BE2C (cell line): ENCODE results near the gene LRRC8E. TPM values are rescaled to one million over a fixed set of nuclear protein-coding genes. Genes with fewer than 3 reads are reported as not detected.

ENCODE experiments used
- DNase-seq: peaks from one replicate; pipeline ENCODE4 v3.0.0-alpha.2; 2020
- H3K27me3 ChIP-seq: fragments of 250-450 bp; sonication (Bioruptor Pico); 2 replicates; pipeline ENCODE4 v1.5.1; 2020; ENCODE audit warnings: mild to moderate bottlenecking
- H3K36me3 ChIP-seq: fragments of 250-450 bp; sonication (Bioruptor Pico); 2 replicates; pipeline ENCODE4 v1.5.1; 2020; ENCODE audit warnings: mild to moderate bottlenecking
- H3K4me1 ChIP-seq: fragments of 250-450 bp; sonication (Bioruptor Pico); 2 replicates; pipeline ENCODE4 v1.5.1; 2020
- H3K4me3 ChIP-seq: 2 replicates; pipeline ENCODE4 v1.5.1; 2011; ENCODE audit warnings: low read depth, low read length
- H3K9me3 ChIP-seq: fragments of 250-450 bp; sonication (Bioruptor Pico); 2 replicates; pipeline ENCODE4 v1.5.1; 2020
- polyA plus RNA-seq: library from polyadenylated mRNA; unstranded; fragments of >200 nt; gene quantifications from one replicate; pipeline ENCODE4 v1.2.1, GENCODE V29; 2012; ENCODE audit warnings: low read depth, missing spikeins; ENCODE audit not compliant: insufficient read length, insufficient read depth
- TF ChIP-seq, protein P1 (sequence below): IDR thresholded peaks from 2 replicates; pipeline ENCODE4 v1.5.1; 2012; ENCODE audit warnings: mild to moderate bottlenecking, low read depth, low read length

Gene LRRC8E
- polyA plus RNA-seq, result 0.45 TPM

DNA sequence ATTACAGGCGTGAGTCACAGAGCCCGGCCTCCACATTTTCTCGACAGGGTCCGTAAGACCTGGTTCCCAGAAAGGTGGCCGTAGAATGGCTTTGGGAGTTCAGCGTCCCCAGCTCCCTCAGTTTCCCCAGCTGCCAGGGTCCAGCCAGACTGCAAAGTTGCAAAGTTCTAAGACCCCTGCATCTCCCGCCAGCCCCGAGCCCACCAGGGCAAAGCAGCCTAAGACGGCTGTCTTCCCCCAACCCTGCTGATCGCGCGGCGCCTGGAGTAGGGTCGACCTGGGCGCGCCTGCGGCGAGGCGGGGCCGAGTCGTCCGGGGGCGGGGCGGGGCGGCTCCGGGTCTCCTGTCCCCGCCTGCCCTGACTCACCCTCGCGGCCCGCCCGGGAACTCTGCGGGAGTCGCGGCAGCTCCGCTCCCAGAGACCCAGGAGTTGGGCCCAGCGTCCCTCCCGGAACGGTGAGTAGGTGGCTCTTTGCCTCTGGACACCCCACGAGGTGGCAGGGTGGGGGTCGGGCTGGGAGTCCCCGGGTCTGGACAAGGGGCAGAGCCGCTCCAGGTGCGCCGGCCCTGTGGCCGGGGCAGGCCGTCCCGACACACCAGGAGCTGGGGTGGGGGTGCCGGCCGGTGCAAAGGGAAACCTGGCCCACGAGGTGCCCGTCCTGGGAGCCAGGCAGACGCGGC lies at the start of gene LRRC8E:
LRRC8E (plus strand) TSS at position 366 of the 681 bp plus-strand sequence. CDS start 7,094 bp downstream, outside the sequence.
- Histone ChIP-seq H3K9me3 (no peaks in the 10 kb centered on the region), H3K4me1 (no peaks in the 10 kb centered on the region), H3K4me3 (peak within 1 kb of the TSS; percentile 20; the same call in 1 of the 2 replicates), H3K36me3 (no peaks in the 10 kb centered on the region), H3K27me3 (peaks cover 4% of the 10 kb centered on the region; the same call in 1 of the 2 replicates)
- TF ChIP-seq, protein P1, sequence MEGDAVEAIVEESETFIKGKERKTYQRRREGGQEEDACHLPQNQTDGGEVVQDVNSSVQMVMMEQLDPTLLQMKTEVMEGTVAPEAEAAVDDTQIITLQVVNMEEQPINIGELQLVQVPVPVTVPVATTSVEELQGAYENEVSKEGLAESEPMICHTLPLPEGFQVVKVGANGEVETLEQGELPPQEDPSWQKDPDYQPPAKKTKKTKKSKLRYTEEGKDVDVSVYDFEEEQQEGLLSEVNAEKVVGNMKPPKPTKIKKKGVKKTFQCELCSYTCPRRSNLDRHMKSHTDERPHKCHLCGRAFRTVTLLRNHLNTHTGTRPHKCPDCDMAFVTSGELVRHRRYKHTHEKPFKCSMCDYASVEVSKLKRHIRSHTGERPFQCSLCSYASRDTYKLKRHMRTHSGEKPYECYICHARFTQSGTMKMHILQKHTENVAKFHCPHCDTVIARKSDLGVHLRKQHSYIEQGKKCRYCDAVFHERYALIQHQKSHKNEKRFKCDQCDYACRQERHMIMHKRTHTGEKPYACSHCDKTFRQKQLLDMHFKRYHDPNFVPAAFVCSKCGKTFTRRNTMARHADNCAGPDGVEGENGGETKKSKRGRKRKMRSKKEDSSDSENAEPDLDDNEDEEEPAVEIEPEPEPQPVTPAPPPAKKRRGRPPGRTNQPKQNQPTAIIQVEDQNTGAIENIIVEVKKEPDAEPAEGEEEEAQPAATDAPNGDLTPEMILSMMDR, result no peak
- peak; percentile 78 for DNase-seq

DNA sequence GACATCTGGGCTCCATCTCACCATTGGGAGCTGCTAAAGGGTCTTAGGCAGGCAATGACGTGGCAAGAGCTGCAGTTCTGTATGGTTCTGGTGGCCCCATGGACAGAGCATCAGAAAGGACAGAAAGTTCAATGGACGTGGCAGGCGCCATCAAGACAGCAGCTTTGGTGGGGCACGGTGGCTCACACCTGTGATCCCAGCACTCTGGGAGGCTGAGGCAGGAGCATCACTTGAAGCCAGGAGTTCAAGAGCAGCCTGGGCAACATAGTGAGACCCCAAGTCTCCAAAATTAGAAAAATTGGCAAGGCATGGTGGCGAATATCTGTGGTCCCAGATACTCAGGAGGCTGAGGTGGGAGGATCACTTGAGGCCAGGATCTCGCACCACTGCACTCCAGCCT lies 48.8 kb upstream of the LRRC8E start:
- Histone ChIP-seq H3K27me3 (no peaks in the 10 kb centered on the region), H3K9me3 (peaks cover 5% of the 10 kb centered on the region), H3K36me3 (no peaks in the 10 kb centered on the region), H3K4me3 (no peak overlapping the region), H3K4me1 (no peaks in the 10 kb centered on the region)
- no peak for DNase-seq
- TF ChIP-seq, protein P1, result no peak

DNA sequence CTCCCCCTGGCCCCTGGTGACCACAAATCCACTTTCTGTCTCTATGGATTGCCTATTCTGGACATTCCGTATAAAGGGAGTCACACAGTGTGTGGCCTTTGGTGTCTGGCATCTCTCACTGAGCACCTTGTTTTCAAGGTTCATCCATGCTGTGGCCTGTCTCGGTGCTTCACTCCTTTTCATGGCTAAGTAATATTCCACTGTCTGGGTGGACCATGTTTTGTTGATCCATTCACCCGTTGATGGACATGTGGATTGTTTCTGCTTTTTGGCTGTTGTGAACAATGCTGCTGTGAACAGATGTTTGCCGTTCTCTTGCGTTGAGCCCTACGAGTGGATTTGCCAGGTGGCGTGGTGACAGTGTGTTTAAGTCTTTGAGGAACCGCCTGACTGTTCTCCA lies 47.7 kb upstream of the LRRC8E start:
- no peaks in the 10 kb centered on the region for H3K27me3 ChIP-seq
- peaks cover 5% of the 10 kb centered on the region for H3K9me3 ChIP-seq
- TF ChIP-seq, protein P1, result no peak
- no peak for DNase-seq
- H3K36me3 ChIP-seq, result no peaks in the 10 kb centered on the region
- H3K4me3 ChIP-seq, result no peak overlapping the region
- H3K4me1 ChIP-seq, result no peaks in the 10 kb centered on the region

DNA sequence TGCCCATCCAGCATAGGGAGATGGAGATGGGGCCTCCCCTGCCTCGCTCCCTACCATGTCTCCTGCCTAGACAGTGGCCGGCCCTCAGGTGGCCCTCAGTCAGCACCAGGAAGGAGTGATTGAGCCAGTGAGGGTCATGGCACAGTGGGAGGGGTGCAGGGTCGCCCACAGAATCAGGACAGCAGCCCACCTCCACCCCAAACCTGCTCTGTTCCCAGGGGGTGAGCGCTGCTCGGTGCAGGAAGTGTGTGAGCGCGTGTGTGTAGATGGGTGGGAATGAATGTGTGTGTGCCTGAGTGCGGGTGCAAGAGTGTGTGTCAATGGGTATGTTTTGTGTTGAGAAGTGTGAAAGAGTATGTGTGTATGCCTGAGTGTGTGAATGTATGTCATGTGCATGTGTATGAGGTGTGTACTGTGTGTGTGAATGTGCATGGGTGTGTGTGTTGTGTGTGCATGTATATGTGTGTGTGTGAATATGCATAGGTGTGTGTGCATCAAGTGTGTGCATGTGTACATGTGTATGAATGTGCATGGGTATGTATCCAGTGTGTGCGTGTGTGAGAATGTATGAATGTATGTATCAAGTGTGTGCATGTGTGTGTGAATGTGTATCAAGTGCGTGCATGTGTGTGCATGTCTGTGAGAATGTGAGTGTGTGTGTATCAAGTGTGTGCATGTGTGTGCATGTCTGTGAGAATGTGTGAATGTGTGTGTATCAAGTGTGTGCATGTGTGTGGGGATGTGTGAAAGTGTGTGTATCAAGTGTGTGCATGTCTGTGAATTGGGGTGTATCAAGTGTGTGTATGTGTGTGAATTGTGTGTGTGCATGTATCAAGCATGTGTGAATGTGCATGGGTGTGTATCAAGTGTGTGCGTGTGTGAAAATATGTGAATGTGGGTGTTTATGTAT lies 46.3 kb upstream of the LRRC8E start:
- no peak for DNase-seq

DNA sequence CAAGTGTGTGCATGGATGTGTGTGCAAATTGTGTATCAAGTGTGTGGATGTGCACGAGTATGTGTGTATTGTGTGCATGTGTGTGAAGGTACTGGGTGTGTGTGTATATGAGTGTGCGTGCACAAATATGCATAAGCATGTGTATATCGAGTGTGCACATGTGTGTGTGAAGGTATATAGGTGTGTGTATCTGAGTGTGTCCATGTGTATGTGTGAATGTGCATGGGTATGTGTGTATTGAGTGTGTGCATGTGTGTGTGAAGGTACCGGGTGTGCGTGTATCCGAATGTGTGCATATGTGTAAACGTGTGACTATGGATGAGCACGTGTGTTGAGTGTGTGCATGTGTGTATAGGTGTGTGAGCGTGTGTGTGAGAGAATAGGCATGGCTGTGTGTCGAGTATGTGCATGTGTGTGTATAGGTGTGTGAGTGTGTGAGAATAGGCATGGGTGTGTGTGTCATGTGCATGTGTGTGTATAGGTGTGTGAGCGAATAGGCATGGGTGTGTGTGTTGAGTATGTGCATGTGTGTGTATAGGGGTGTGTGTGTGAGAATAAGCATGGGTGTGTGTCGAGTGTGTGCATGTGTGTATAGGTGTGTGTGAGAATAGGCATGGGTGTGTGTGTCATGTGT lies 45.5 kb upstream of the LRRC8E start:
- peaks cover 5% of the 10 kb centered on the region for H3K9me3 ChIP-seq
- H3K4me1 ChIP-seq, result no peaks in the 10 kb centered on the region
- H3K27me3 ChIP-seq, result no peaks in the 10 kb centered on the region
- no peak overlapping the region for H3K4me3 ChIP-seq
- TF ChIP-seq, protein P1, result no peak
- no peaks in the 10 kb centered on the region for H3K36me3 ChIP-seq
- no peak for DNase-seq

More for the DNA sequence above, 46.3 kb upstream of the LRRC8E start:
- H3K4me1 ChIP-seq, result no peaks in the 10 kb centered on the region
- H3K9me3 ChIP-seq, result peaks cover 5% of the 10 kb centered on the region
- no peaks in the 10 kb centered on the region for H3K27me3 ChIP-seq
- H3K36me3 ChIP-seq, result no peaks in the 10 kb centered on the region
- H3K4me3 ChIP-seq, result no peak overlapping the region
- TF ChIP-seq, protein P1, result no peak
